GM23338 (cell line): ENCODE data around the gene DPM1.

ENCODE experiments used
- EZH2 ChIP-seq: fragments of 200-600 bp; sonication (generic); IDR thresholded peaks from one replicate; pipeline ENCODE4 v1.8.0; 2017; ENCODE audit warnings: antibody characterized with exemption, mild to moderate bottlenecking, low read depth; ENCODE audit not compliant: unreplicated experiment
- POLR2AphosphoS5 ChIP-seq: IDR thresholded peaks from 2 replicates; pipeline ENCODE4 v1.6.1; 2016; ENCODE audit warnings: antibody characterized with exemption, low read depth

DNA sequence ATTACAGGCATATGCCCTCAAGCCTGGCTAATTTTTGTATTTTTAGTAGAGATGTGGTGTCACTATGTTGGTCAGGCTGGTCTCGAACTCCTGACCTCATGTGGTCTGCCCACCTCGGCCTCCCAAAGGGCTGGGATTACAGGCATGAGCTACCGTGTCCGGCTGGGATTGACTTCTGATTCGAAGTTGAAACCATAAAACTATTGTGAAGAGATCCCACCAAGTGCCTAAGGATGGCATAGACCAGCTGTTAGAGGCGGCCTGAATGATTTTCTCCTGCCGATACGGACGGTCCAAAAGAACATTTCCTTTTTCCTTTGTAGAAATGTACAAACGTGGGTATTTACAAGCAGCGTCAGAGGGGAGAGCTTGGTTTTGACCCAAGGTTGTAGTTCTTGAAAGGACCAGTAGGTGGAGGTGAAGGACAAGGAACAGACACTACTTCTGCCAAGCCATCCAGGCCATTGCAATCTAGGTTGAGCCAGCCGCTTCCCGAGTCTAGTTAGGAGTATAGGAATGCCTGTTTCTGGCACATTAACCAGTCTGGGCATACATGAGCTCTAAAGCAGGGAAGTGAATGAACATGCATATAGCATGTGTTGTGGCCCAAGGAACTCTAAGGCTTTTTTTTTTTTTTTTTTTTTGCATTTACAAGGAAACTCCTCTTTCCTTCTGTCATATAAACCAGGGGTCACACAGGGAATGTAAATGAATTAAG is 29.3 kb upstream of the DPM1 start:
- TF ChIP-seq EZH2 (no peak), POLR2AphosphoS5 (no peak)
